Measurements from ENCODE around the gene TOMM7.
"Not testable (repeated sequence)": the region's sequence is repeated elsewhere in the genome, so short reads cannot be mapped to it uniquely, and the experiment has no call there.

TOMM7 gene

DNA sequence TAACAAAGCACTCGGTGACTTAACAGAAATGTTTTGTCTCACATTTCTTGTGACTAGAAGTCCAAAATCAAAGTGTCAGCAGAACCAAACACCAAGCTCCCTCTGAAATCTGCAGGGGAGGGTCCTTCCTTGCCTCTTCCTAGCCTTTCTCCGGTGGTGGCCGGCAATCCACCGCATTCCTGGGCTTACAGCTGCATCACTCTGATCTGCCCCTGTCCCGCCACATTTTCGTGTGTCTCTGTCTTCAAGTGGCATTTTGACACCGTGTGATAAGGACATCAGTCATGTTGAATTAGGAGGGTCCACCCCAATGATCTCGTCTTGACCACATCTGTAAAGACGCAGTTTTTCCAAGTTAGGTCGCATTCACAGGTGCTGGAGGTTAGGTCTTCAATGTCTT lies 30.5 kb upstream of the TOMM7 start:
- DNase-seq, result no peak

DNA sequence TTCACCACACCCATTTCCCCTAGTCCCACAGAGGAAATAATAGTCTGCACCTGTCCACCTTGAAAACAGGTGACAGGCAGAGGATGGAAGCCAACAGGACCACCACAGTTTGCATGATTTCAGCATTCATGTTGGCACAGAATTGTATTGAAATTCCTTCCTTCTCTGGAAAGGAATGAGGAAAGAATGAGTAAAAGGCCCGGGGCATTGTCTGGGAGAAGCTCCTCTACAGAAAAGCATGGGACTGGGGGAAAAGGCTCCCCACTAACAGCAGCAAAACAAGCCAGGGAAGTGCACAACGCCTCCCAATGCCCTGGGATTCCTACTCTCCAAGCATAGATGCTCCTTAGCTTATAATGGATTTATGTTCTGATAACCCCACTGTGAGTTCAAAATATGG lies 28.5 kb upstream of the TOMM7 start:
- no peak for DNase-seq

DNA sequence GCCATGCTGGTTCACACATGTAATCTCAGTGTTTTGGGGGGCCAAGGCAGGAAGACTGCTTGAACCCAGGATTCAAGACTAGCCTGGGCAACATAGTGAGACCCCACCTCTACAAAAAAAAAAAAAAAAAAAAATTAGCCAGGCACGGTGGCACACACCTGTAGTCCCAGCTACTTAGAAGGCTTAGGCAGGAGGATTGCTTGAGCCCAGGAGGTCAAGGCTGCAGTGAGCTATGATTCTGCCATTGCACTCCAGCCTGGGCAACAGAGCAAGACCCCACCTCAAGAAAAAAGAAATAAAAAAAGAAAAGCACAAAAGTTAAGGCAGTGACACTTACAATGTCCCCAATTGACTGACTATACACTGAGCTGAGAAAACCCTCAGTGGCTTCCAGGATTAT lies 27.7 kb upstream of the TOMM7 start:
- not testable (repeated sequence) for DNase-seq

- no peak for DNase-seq
Observed at GRCh38 chr7:22849662-22850061, 27.0 kb upstream of the TOMM7 start.

DNA sequence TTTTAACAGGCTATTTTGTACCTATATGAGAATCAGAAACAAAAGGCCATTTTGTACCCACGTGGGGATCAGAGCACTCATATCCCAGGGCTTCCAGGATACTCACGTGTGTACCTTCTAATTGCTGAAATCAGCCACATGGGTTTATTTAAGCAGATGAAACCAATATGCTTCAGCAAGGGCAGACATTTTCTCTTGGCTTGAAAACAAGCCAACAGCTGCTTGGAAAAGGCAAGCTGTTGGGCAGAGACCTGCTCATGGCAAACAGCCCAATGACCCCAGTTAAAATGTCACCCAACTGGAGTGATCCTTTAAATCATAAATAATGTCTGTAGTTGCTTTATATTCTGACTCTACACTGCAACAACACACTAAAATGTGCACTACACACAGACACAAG lies 26.5 kb upstream of the TOMM7 start:
- DNase-seq, result no peak

DNA sequence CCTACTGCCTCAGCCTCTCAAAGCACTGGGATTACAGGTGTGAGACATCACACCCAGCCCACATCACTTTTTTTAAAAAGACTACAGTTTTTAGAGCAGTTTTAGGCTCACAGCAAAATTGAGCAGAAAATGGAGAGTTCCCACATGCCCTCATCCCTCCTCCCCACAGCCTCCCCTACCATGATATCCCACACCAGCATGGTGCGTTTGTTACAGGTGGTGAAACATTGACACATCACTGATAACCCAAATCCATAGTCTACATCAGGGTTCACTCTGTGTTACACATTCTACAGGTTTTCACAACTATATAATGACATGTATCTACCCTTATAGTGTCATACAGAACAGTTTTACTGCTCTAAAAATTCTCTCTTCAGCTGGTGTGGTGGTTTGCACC lies 24.3 kb upstream of the TOMM7 start:
- DNase-seq, result no peak

DNA sequence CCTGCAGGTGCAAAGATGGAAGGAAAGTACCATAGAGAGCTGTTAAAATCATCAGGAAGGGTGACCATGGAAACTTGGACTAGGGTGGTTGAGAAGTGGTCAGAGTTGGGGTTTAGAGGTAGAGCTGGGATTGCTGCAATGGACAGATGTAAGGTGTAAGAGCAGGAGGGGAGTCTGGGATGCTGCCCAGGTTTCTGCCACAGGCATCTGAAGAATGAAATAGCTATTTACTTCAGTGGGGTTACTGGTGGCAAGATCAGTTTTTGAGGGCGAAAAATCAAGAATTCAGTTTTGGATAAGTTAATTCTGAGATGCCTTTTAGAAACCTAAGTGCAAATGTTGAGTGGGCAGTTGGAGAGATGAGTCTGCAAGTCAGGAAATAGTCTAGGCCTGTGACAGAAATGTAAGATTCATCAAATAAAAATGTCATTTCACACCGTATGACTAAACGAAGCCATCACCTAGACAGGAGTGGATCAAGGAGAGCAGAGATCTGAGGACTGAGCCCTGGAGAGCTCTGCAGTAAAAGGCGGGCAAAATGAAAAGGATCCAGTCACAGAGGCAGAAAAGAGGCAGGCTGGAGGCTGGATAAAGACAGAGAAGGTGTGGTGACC lies 22.7 kb upstream of the TOMM7 start:
- DNase-seq, result no peak

GRCh38 chr7:22843681-22844309 lies 21.1 kb upstream of the TOMM7 start:
- no peak for DNase-seq

DNA sequence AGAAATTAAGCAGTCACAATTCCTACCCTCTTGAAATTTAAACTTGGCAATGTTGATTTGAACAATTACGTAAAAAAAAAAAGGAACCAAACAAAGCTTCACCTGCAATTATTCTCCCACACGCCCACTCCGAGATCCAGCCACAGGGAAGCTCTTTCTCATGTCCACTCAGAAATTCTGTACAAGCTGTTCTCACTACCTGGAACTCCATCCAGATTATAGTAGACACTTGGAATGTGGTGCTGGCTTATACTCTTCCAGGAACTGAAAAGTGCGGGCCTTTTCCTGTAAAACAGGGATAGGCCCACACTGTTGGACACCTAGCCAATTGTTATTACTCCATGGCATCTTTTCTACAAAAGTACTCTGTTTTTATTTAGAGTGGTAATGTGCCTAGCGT lies 20.3 kb upstream of the TOMM7 start:
- DNase-seq, result no peak

DNA sequence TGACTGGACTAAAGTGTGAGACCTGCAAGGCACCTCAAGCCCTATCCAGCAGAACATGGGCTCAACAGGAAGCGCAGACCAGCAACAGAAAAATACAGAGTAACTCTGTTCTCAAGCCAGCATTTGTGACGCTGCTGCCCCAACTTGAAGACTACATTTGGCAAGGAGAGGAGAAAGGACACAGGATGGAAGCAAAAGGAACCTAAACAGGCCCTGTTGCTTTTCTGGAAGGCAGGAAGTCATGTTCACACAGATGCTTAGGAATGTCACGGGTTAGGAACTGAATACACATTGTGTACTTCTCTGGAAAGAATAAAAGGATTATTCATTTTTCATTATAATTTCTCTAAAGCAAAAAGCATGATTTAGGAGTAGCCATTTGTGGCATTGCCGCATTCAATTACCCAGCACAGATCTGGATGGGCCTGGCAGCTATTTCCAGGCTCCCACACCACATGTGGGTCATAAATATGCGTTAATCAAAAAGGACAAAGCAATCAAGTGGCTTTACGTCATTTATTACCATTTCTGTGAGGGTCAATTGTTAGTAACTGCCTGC lies 19.8 kb upstream of the TOMM7 start:
- no peak for DNase-seq

DNA sequence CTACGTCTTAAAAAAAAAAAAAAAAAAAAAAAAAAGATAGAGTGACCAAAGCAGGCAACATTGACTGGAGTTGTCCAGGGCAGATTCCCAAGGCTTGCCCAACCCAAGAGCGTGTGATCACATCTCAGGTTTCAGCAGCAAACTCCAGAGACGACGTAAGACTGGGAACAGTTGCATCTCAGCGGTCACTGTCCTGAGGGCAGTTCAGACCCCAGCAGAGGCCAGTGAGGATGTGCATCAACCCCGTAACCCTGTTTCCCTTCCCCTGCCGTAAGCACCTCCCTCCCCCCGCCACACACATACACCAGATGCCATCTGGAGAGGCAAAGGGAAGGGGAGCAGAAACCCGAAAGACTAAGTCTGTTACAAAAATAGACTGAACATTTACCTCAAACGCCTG lies 19.3 kb upstream of the TOMM7 start:
- no peak for DNase-seq

DNA sequence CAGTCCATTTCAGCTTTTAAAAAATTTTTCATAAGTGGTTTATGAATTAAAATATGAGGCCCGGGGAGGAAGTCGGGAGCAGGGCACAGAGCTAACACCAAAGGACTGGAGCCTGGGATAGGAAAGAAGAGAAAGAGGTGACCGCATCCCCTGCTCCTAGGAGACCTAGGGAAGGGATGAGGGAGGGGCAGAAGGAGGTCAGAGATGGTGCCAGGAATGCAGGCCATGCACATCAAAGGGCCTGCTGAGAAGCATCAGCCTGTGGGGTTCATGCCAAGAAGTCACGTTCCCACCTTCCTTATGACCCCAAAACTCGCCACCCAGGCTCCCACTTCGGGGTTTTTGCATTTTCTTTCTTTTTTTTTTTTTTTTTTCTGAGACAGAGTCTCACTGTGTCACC lies 14.7 kb upstream of the TOMM7 start:
- DNase-seq, result no peak

- not testable (repeated sequence) for DNase-seq
Observed at GRCh38 chr7:22836506-22836905, 13.9 kb upstream of the TOMM7 start.

DNA sequence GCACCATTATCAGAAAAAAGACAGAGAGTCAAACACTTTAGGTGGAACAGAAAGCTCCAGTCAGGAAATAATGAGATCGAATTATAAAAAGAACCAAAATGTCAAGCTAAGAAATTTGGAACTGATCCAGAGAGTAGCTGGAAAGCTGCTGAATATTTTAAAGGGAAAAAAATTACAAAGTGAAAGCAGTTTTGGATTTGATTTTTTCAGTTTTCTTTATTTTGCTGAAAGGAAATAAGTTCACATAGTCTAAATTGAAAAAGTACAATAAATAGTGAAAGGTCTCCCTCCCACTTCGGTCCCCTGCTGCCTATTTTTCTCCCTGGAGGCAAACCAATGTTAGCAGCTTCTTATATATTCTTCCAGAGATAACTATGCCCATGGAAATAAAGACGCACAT lies 11.3 kb upstream of the TOMM7 start:
- no peak for DNase-seq

DNA sequence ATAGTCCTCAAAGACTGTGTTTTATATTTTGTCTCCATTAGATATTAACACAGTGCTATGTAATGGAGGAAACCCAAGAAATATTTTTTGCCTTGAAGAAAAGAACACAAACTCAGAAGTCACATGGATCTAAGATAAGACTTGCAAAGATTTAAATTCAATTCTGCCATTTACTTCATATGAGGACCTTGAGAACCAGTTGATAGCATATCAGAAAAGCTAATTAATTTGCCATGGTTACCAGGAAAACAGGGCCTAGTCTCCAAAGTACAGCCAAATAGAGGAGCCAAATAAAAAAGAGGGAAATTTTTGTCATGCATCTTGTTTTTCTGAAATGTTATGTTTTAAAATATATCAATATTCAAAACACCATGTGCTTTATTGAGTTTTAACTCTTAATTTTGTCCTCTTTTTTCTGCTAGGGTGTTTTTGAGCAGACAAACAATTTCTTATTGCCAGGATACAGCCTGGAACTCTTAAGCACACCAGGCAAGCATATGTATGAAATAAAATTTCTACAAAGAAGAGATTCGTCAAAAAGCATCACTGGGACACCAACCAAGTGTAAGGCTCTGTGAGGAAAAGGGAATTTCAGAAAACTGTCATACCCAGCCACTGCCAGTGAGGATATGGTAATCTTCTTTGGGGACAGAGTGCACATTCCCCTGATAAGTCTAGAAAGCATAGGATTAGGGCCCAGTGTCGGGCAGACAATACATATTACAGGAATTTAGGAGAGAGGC lies 10.6 kb upstream of the TOMM7 start:
- DNase-seq, result no peak

DNA sequence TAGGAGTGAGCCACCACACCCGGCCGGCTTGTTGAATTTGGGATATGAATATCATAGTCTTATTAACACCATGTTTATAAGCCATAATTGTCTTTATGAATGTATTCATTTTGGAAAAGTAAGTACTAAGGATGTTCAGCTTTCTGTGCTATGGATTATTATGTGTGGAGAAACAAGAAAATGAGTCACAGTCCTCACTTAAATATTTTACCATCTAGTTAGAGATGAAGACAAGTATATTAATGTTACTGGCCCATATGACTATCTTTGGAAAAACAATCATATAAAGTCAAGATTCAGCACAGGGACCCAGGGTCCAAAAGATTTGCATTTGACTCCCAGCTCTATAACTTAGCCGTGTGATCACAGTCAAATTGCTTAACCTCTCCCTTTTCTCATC lies 9.8 kb upstream of the TOMM7 start:
- DNase-seq, result no peak

- no peak for DNase-seq
Observed at GRCh38 chr7:22831602-22832305, 9.1 kb upstream of the TOMM7 start.

GRCh38 chr7:22827563-22827962 lies 4.9 kb upstream of the TOMM7 start:
- no peak for DNase-seq

DNA sequence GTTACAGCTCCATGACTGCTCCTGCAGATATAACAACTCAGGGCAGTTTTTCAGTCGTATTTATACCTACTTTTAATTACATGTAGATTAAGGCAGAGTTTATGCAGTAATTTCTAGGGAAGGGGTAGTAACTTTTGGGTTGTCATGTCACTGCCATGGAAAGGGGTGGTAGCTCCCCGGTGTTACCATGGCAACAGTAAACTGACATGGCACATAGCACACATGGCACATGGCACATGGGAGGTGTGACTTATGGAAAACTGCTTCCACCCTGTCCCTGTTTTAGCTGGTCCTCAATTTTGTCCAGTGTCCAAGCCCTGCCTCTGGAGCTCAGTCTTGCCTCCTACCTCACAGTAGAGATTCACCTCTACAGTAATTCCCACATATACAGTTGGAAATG lies 3.9 kb upstream of the TOMM7 start:
- no peak for DNase-seq

- no peak for DNase-seq
Observed at GRCh38 chr7:22824760-22825159, 2.1 kb upstream of the TOMM7 start.

- DNase-seq, result no peak
Observed at GRCh38 chr7:22823142-22823497, 471 bp upstream of the TOMM7 start.

DNA sequence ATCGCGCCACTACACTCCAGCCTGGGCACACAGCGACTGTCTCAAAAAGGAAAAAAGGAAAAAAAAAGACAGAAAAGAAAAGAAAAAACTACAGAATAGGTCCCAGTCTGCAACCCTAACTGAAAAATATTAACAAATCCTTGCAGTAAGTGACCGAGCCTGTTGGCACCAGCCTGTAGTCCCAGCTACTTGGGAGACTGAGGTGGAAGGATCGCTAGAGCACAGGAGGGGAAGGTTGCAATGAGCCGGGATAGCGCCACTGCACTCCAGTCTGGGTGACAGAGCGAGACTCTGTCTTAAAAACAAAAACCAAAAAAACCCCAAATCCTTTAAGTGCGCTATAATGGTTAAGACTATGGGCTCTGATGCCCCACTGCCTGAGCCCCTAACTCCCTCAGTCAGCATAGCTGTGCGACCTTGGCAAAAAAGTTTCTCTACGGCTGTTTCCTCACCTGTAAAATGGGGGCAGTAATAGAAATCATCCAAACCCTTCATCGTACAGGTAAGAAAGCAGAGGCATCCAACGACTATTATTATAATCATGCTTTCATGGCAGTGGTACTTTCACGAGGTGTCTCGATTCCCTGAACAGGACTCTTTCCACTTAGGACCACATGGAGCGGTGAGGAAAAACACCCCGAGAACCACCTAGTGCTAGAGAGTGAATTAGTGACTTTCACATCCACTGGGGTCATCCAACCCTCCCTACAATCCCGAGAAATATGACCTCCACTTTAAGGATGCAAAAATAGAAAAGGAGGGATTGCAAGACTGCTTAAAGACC lies 755 bp downstream of the TOMM7 start:
- no peak for DNase-seq

GRCh38 chr7:22819476-22819875 lies 3.2 kb downstream of the TOMM7 start:
- DNase-seq, result no peak
